ENCODE measurements around the gene TBC1D8. TPM values are rescaled to one million over a fixed set of nuclear protein-coding genes. Genes with fewer than 3 reads are reported as not detected.

Gene TBC1D8
- total and polyA plus RNA-seq, 5 donors from 2014 or later: 0.48 to 1.1 (median 0.73) TPM

DNA sequence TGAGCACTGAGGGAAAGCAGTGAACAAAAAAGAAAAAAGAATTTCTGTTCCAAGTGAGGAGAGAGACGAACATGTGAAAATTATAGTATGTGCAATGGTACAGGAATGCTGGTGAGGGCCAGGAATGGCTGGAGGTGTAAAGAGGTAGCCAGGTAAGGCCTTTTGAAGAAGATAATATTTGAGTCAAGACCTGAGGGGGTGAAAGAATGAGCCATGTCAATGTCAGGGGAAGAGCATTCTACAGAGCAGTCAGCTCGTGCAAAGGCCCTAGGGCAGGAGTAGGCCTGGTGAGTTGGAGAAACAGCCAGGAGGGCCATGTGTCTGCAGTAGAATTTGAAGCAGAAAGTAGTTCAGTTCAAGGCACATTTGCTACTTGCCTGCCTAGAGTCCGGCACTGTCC is 161.5 kb downstream of the TBC1D8 start:
- Histone ChIP-seq H3K36me3 (ENCODE audit: control insufficient read depth, insufficient read depth, low read length) (no peaks in the 10 kb centered on the region), H3K27ac (ENCODE audit: insufficient read depth, low read length, poor library complexity, severe bottlenecking) (no peak overlapping the region), H3K4me1 (ENCODE audit: control insufficient read depth, insufficient read depth, low read length, poor library complexity, severe bottlenecking) (no peaks in the 10 kb centered on the region), H3K27me3 (ENCODE audit: control insufficient read depth, insufficient read depth, low read length) (no peaks in the 10 kb centered on the region), H3K4me3 (ENCODE audit: low read depth, low read length) (no peak overlapping the region), H3K9me3 (ENCODE audit: control insufficient read depth in 2 of 2, low read length in 2 of 2) (no peaks in the 10 kb centered on the region)
- H3K4me1 Mint-ChIP-seq: peaks cover 0 to 6% (median 4%) of the 10 kb centered on the region in 4 donors
- DNase-seq (no peak), ATAC-seq (ENCODE audit: low read depth in 2 of 2) (no peak)
- H3K36me3 Mint-ChIP-seq: no peaks in the 10 kb centered on the region
- H3K27me3 Mint-ChIP-seq: peaks cover 19% of the 10 kb centered on the region
- H3K4me3 Mint-ChIP-seq: no peak overlapping the region
- H3K9me3 Mint-ChIP-seq: no peaks in the 10 kb centered on the region
- no peak overlapping the region for H3K27ac Mint-ChIP-seq

DNA sequence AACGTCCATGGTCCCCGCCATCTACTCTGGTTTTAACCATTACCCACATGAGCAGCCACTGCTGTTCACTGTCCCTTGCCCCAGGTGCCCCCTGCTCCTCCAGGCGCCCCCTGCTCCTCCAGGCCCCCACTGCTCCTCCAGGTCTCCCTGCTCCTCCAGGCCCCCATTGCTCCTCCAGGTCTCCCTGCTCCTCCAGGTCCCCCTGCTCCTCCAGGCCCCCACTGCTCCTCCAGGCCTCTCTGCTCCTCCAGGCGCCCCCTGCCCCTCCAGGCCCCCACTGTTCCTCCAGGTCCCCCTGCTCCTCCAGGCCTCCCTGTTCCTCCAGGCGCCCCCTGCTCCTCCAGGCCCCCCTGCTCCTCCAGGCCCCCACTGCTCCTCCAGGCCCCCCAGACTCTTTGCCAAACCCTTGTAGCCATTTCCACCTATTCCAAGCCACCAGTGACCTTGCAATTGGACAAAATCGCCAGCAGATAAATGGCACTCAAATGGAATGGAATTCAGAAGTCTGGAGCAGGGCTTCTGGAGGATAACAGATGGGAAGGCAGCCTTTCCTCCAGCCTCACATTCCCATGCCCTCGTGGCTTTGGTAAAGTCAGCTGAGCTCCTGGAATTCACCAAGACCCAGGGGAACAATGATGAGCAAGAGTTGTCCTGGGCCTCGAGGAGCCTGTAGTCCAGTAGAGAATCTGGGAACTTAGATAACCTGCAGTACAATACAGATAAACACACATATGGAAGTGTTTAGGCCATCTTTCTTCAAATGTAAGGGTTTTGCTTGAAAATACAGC is 162.4 kb downstream of the TBC1D8 start:
- Histone ChIP-seq H3K4me1 (ENCODE audit: control insufficient read depth, insufficient read depth, low read length, poor library complexity, severe bottlenecking) (no peaks in the 10 kb centered on the region), H3K27ac (ENCODE audit: insufficient read depth, low read length, poor library complexity, severe bottlenecking) (no peak overlapping the region), H3K27me3 (ENCODE audit: control insufficient read depth, insufficient read depth, low read length) (no peaks in the 10 kb centered on the region), H3K9me3 (ENCODE audit: control insufficient read depth in 2 of 2, low read length in 2 of 2) (no peaks in the 10 kb centered on the region), H3K36me3 (ENCODE audit: control insufficient read depth, insufficient read depth, low read length) (no peaks in the 10 kb centered on the region), H3K4me3 (ENCODE audit: low read depth, low read length) (no peak overlapping the region)
- no peaks in the 10 kb centered on the region for H3K9me3 Mint-ChIP-seq
- H3K36me3 Mint-ChIP-seq: no peaks in the 10 kb centered on the region
- peak overlapping the region in 1 of 3 donors; percentile 23 for H3K27ac Mint-ChIP-seq
- ATAC-seq (ENCODE audit: low read depth in 2 of 2) (no peak), DNase-seq (no peak)
- H3K27me3 Mint-ChIP-seq: peaks cover 14% of the 10 kb centered on the region
- H3K4me1 Mint-ChIP-seq: peaks cover 0 to 6% (median 2%) of the 10 kb centered on the region in 4 donors
- no peak overlapping the region for H3K4me3 Mint-ChIP-seq

DNA sequence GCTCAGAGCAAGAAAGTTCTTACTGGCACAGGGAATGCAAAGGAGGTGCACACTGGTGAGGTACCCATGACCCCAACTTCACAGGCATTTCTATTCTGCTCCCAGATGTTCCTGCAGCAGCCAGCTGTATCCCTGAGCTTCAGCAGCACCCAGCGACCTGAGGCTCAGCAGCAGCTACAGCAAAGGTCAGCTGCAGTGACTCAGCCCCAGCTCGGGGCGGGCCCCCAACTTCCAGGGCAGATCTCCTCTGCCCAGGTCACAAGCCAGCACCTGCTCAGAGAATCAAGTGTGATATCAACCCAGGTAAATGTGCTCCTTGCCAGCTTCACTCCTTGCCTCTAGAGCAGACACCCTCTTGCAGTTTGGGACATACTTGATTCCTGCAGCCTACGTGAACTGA is 163.2 kb downstream of the TBC1D8 start:
- H3K4me3 ChIP-seq (ENCODE audit: low read depth, low read length): no peak overlapping the region
- no peaks in the 10 kb centered on the region for H3K9me3 ChIP-seq (ENCODE audit: control insufficient read depth in 2 of 2, low read length in 2 of 2)
- Mint-ChIP-seq H3K36me3 (no peaks in the 10 kb centered on the region), H3K4me1 (peaks cover 0 to 6% (median 2%) of the 10 kb centered on the region in 4 donors), H3K4me3 (no peak overlapping the region), H3K9me3 (no peaks in the 10 kb centered on the region), H3K27ac (no peak overlapping the region), H3K27me3 (peaks cover 14% of the 10 kb centered on the region)
- no peak for DNase-seq
- H3K27ac ChIP-seq (ENCODE audit: insufficient read depth, low read length, poor library complexity, severe bottlenecking): no peak overlapping the region
- ATAC-seq (ENCODE audit: low read depth in 2 of 2): no peak
- H3K36me3 ChIP-seq (ENCODE audit: control insufficient read depth, insufficient read depth, low read length): no peaks in the 10 kb centered on the region
- no peaks in the 10 kb centered on the region for H3K4me1 ChIP-seq (ENCODE audit: control insufficient read depth, insufficient read depth, low read length, poor library complexity, severe bottlenecking)
- H3K27me3 ChIP-seq (ENCODE audit: control insufficient read depth, insufficient read depth, low read length): no peaks in the 10 kb centered on the region

DNA sequence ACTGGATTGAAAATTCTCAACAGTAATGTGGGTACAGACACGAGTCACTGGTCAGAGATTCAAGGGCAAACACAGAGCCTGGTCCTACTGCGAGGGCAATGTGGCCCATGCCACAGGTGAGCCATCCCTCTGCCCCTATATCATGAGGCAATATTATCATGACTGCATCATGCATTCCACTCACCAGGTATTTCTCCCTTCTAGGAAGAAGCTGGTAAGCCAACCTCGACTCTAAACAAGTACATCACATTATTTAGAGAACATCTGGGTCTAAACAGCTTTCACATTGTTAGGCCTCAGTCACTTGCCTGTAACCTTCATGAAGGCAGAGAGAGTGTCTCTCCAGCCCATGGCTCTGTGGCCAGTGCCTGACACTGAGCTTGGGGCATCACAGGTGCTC is 163.6 kb downstream of the TBC1D8 start:
- Mint-ChIP-seq H3K4me3 (no peak overlapping the region), H3K4me1 (peaks cover 0 to 6% (median 2%) of the 10 kb centered on the region in 4 donors), H3K27ac (no peak overlapping the region), H3K9me3 (no peaks in the 10 kb centered on the region), H3K36me3 (no peaks in the 10 kb centered on the region), H3K27me3 (peaks cover 14% of the 10 kb centered on the region)
- Histone ChIP-seq H3K4me1 (ENCODE audit: control insufficient read depth, insufficient read depth, low read length, poor library complexity, severe bottlenecking) (no peaks in the 10 kb centered on the region), H3K9me3 (ENCODE audit: control insufficient read depth in 2 of 2, low read length in 2 of 2) (no peaks in the 10 kb centered on the region), H3K36me3 (ENCODE audit: control insufficient read depth, insufficient read depth, low read length) (no peaks in the 10 kb centered on the region), H3K27ac (ENCODE audit: insufficient read depth, low read length, poor library complexity, severe bottlenecking) (no peak overlapping the region), H3K27me3 (ENCODE audit: control insufficient read depth, insufficient read depth, low read length) (no peaks in the 10 kb centered on the region), H3K4me3 (ENCODE audit: low read depth, low read length) (no peak overlapping the region)
- ATAC-seq (ENCODE audit: low read depth in 2 of 2) (no peak), DNase-seq (no peak)

DNA sequence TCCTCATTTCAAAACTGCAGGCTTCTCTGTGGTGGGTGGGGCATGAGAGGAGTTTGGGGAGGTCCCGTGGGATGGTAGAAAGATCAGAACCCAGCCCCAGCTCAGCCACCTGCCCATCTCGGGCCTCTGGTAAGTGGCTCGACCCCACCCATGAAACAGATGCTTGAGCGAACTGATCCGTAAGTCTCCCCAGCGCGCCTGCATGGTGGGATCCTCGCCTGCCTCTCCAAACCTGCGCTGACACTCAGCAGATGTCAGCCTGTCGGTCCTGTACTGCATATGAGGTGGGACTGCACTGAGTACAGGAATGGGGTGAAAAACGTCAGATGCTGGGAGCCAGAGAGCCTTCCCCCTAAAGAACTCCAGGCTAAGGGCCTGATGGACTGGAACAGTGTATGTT is 165.0 kb downstream of the TBC1D8 start:
- H3K36me3 Mint-ChIP-seq: no peaks in the 10 kb centered on the region
- no peak overlapping the region for H3K27ac Mint-ChIP-seq

GRCh38 chr2:100984892-100985307 is 166.3 kb downstream of the TBC1D8 start:
- no peaks in the 10 kb centered on the region for H3K27me3 ChIP-seq (ENCODE audit: control insufficient read depth, insufficient read depth, low read length)
- ATAC-seq (ENCODE audit: low read depth in 2 of 2) (peak; percentile 63 to 69), DNase-seq (peak; percentile 58 to 80 (median 70))
- H3K4me1 ChIP-seq (ENCODE audit: control insufficient read depth, insufficient read depth, low read length, poor library complexity, severe bottlenecking): no peaks in the 10 kb centered on the region
- H3K36me3 ChIP-seq (ENCODE audit: control insufficient read depth, insufficient read depth, low read length): no peaks in the 10 kb centered on the region
- H3K27me3 Mint-ChIP-seq: peaks cover 10% of the 10 kb centered on the region
- no peak overlapping the region for H3K4me3 ChIP-seq (ENCODE audit: low read depth, low read length)
- no peaks in the 10 kb centered on the region for H3K9me3 ChIP-seq (ENCODE audit: control insufficient read depth in 2 of 2, low read length in 2 of 2)
- no peaks in the 10 kb centered on the region for H3K36me3 Mint-ChIP-seq
- no peaks in the 10 kb centered on the region for H3K9me3 Mint-ChIP-seq
- H3K27ac Mint-ChIP-seq: no peak overlapping the region
- no peak overlapping the region for H3K4me3 Mint-ChIP-seq
- H3K4me1 Mint-ChIP-seq: peaks cover 0 to 4% (median 2%) of the 10 kb centered on the region in 4 donors
- H3K27ac ChIP-seq (ENCODE audit: insufficient read depth, low read length, poor library complexity, severe bottlenecking): no peak overlapping the region

More for the DNA sequence above, 165.0 kb downstream of the TBC1D8 start:
- H3K4me3 ChIP-seq (ENCODE audit: low read depth, low read length): no peak overlapping the region
- no peaks in the 10 kb centered on the region for H3K27me3 ChIP-seq (ENCODE audit: control insufficient read depth, insufficient read depth, low read length)
- H3K36me3 ChIP-seq (ENCODE audit: control insufficient read depth, insufficient read depth, low read length): no peaks in the 10 kb centered on the region
- H3K9me3 Mint-ChIP-seq: no peaks in the 10 kb centered on the region
- peaks cover 10% of the 10 kb centered on the region for H3K27me3 Mint-ChIP-seq
- no peak overlapping the region for H3K4me3 Mint-ChIP-seq
- ATAC-seq (ENCODE audit: low read depth in 2 of 2): no peak
- H3K27ac ChIP-seq (ENCODE audit: insufficient read depth, low read length, poor library complexity, severe bottlenecking): no peak overlapping the region
- H3K9me3 ChIP-seq (ENCODE audit: control insufficient read depth in 2 of 2, low read length in 2 of 2): no peaks in the 10 kb centered on the region
- H3K4me1 ChIP-seq (ENCODE audit: control insufficient read depth, insufficient read depth, low read length, poor library complexity, severe bottlenecking): no peaks in the 10 kb centered on the region
- H3K4me1 Mint-ChIP-seq: peaks cover 0 to 4% (median 2%) of the 10 kb centered on the region in 4 donors
- no peak for DNase-seq

DNA sequence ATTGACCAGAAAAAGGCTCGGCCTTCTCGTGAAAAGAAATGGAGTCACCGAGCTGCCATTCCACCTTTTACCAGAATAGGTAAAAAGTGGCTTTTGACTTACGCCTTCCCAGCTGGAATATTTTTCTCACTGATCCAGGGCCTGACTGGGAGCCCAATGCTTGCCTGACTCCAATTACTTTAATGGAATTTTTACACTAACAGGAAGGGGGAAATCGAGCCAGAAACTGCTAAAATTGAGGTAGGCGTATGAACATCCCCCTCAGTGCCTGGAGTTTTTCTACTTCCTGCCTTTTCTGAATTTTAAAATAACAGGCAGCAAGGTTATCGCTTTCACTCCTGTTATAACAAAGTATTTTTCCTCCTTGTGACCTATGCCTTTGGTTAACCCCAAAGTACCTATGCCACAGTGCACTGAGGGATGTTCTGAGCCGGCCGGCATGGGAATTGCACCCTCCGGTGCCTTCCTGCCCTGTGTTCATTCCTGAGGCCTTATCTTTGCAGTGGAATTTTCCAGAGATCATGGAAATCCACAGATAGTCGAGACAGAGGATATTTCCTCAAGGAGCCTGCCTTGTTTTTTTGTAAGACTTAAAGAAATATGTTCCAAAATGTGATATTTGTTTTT is 167.4 kb downstream of the TBC1D8 start:
- no peak overlapping the region for H3K4me3 ChIP-seq (ENCODE audit: low read depth, low read length)
- no peaks in the 10 kb centered on the region for H3K36me3 ChIP-seq (ENCODE audit: control insufficient read depth, insufficient read depth, low read length)
- no peaks in the 10 kb centered on the region for H3K4me1 ChIP-seq (ENCODE audit: control insufficient read depth, insufficient read depth, low read length, poor library complexity, severe bottlenecking)
- no peaks in the 10 kb centered on the region for H3K27me3 ChIP-seq (ENCODE audit: control insufficient read depth, insufficient read depth, low read length)
- no peak overlapping the region for H3K4me3 Mint-ChIP-seq
- H3K27ac ChIP-seq (ENCODE audit: insufficient read depth, low read length, poor library complexity, severe bottlenecking): no peak overlapping the region
- no peak for DNase-seq
- no peaks in the 10 kb centered on the region for H3K9me3 Mint-ChIP-seq
- no peak overlapping the region for H3K27ac Mint-ChIP-seq
- H3K9me3 ChIP-seq (ENCODE audit: control insufficient read depth in 2 of 2, low read length in 2 of 2): no peaks in the 10 kb centered on the region
- peaks cover 0 to 4% (median 2%) of the 10 kb centered on the region in 4 donors for H3K4me1 Mint-ChIP-seq
- peaks cover 7% of the 10 kb centered on the region for H3K27me3 Mint-ChIP-seq
- H3K36me3 Mint-ChIP-seq: no peaks in the 10 kb centered on the region
- ATAC-seq (ENCODE audit: low read depth in 2 of 2): no peak

Measured in CD4-positive, CD25-positive, alpha-beta regulatory T cell (primary cell).